Endothelial cell (in vitro differentiated cells): ENCODE data around the gene REPIN1. TPM values are rescaled to one million over a fixed set of nuclear protein-coding genes. Genes with fewer than 3 reads are reported as not detected.
A peak's percentile ranks its signal among the peaks of the same experiment; 100 is the strongest.
"Not testable (repeated sequence)": the region's sequence is repeated elsewhere in the genome, so short reads cannot be mapped to it uniquely, and the experiment has no call there.

ENCODE experiments used
- DNase-seq: peaks from one replicate; pipeline ENCODE4 v3.0.0; 2021; ENCODE audit warnings: low spot score
- H3K27ac Mint-ChIP-seq: one replicate; pipeline ENCODE4 v1.8.0; 2021; ENCODE audit warnings: mixed read lengths, inconsistent platforms; ENCODE audit not compliant: unreplicated experiment
- H3K27me3 Mint-ChIP-seq: one replicate; pipeline ENCODE4 v1.8.0; 2021; ENCODE audit warnings: mild to moderate bottlenecking, moderate library complexity, mixed read lengths, inconsistent platforms; ENCODE audit not compliant: unreplicated experiment
- H3K36me3 Mint-ChIP-seq: one replicate; pipeline ENCODE4 v1.8.0; 2021; ENCODE audit warnings: mild to moderate bottlenecking, low read depth, mixed read lengths, inconsistent platforms; ENCODE audit not compliant: unreplicated experiment
- H3K4me1 Mint-ChIP-seq: one replicate; pipeline ENCODE4 v1.8.0; 2021; ENCODE audit warnings: mild to moderate bottlenecking, mixed read lengths, inconsistent platforms; ENCODE audit not compliant: unreplicated experiment
- H3K4me3 Mint-ChIP-seq: one replicate; pipeline ENCODE4 v1.8.0; 2021; ENCODE audit warnings: mild to moderate bottlenecking, mixed read lengths, inconsistent platforms; ENCODE audit not compliant: unreplicated experiment
- H3K9me3 Mint-ChIP-seq: one replicate; pipeline ENCODE4 v1.8.0; 2021; ENCODE audit warnings: mixed read lengths, inconsistent platforms; ENCODE audit not compliant: unreplicated experiment
- total RNA-seq: library from RNA; stranded (reverse); fragmentation: NEBNext Ultra II Directional; extraction: Animal tissue kit (Norgen Biotek cat#: 25700); gene quantifications from one replicate; pipeline ENCODE4 v1.2.1, GENCODE V29; 2021; ENCODE audit not compliant: unreplicated experiment
- TF ChIP-seq, protein P1 (sequence below): fragments of 200-600 bp; sonication (generic); IDR thresholded peaks from one replicate; pipeline ENCODE4 v1.5.0; 2021; ENCODE audit warnings: antibody characterized with exemption; ENCODE audit not compliant: unreplicated experiment

Gene REPIN1
- total RNA-seq, 1 donor from 2014 or later, result 138 TPM

DNA sequence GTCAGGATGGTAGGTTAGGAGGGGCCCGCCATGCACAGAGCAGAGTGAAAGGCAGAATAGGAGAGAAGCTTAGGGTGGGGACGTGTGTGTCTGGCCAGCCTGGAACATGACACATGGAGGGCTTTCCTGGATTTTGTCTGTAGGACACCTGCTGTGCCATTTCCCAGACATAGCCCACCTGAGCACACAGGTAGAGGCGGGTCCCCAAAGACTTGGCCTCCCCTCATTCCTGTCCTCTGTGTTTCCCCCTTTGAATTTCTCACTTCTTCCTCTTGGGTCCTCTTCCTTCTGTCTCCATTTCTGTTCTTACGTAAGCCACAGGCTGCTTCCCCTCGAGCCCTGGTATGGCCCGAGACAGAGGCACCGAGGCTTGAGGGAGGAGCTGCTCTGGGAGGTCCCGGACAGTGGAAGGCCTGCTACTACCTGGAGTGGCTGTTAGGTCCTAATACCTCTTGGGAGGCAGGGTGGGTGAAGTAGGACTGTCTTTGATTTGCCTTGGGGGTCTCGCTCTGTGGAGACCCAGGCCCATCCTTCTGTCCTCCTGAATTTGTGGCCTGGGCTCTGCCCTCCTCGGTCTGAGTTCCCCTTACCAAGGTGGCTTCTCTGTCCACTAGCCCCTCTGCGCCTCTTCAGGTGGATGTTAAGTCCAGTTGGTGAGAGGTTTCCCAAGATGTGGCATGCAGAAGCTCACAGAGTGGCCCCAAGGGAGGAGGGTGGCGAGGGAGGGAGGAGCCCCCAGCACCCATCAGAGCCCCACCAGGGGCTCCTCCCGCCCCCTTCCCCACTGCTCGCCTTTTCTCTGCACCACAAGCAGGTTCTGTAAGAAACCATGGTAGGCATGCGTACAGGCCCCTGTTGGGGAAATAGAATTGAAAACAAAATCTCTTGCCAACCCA, 16.0 kb downstream of the REPIN1 start:
- peaks cover 18% of the 10 kb centered on the region for H3K27me3 Mint-ChIP-seq
- no peaks in the 10 kb centered on the region for H3K9me3 Mint-ChIP-seq
- no peak for DNase-seq
- peak overlapping the region; percentile 63 for H3K27ac Mint-ChIP-seq
- peaks cover 9% of the 10 kb centered on the region for H3K36me3 Mint-ChIP-seq
- H3K4me1 Mint-ChIP-seq, result peaks cover 19% of the 10 kb centered on the region
- TF ChIP-seq, protein P1, sequence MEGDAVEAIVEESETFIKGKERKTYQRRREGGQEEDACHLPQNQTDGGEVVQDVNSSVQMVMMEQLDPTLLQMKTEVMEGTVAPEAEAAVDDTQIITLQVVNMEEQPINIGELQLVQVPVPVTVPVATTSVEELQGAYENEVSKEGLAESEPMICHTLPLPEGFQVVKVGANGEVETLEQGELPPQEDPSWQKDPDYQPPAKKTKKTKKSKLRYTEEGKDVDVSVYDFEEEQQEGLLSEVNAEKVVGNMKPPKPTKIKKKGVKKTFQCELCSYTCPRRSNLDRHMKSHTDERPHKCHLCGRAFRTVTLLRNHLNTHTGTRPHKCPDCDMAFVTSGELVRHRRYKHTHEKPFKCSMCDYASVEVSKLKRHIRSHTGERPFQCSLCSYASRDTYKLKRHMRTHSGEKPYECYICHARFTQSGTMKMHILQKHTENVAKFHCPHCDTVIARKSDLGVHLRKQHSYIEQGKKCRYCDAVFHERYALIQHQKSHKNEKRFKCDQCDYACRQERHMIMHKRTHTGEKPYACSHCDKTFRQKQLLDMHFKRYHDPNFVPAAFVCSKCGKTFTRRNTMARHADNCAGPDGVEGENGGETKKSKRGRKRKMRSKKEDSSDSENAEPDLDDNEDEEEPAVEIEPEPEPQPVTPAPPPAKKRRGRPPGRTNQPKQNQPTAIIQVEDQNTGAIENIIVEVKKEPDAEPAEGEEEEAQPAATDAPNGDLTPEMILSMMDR, result no peak
- H3K4me3 Mint-ChIP-seq, result no peak overlapping the region

DNA sequence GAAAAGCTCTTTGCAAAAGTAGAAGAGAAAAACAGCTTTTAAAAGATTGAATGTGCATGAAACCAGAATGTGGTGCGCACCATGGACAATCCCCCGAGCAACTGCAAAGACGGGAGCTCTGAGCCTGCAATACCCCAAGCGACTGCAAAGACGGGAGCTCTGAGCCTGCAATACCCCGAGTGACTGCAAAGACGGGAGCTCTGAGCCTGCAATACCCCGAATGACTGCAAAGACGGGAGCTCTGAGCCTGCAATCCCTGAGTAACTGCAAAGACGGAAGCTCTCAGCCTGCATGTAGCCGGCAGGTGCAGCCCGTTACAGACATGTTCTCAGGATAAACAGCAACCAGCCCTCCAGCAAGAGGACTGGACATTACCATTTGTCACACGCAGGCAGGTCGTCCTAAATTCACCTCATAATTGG, 16.7 kb downstream of the REPIN1 start:
- peaks cover 13% of the 10 kb centered on the region for H3K4me1 Mint-ChIP-seq
- no peak overlapping the region for H3K4me3 Mint-ChIP-seq

DNA sequence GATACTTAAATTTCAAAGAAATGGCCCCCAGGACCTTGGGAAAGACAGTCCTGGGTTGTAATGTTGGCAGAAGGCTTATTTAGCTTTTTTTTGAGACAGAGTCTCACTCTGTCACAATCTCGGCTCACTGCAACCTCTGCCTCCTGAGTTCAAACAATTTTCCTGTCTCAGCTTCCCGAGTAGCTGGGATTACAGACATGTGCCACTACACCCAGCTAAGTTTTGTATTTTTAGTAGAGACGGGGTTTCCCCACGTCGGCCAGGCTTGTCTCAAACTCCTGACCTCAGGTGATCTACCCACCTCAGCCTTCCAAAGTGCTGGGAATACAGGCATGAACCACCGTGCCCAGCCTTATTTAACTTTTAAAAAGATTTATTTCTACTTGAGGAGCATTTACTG, 17.3 kb downstream of the REPIN1 start:
- not testable (repeated sequence) for H3K9me3 Mint-ChIP-seq, H3K4me1 Mint-ChIP-seq, H3K36me3 Mint-ChIP-seq, DNase-seq, H3K4me3 Mint-ChIP-seq, H3K27ac Mint-ChIP-seq
- H3K27me3 Mint-ChIP-seq, result peaks cover 11% of the 10 kb centered on the region

More for the DNA sequence above, 16.7 kb downstream of the REPIN1 start:
- no peaks in the 10 kb centered on the region for H3K9me3 Mint-ChIP-seq
- peak overlapping the region; percentile 63 for H3K27ac Mint-ChIP-seq
- peaks cover 15% of the 10 kb centered on the region for H3K27me3 Mint-ChIP-seq
- H3K36me3 Mint-ChIP-seq, result peaks cover 7% of the 10 kb centered on the region
- TF ChIP-seq, protein P1, result no peak
- DNase-seq, result no peak

DNA sequence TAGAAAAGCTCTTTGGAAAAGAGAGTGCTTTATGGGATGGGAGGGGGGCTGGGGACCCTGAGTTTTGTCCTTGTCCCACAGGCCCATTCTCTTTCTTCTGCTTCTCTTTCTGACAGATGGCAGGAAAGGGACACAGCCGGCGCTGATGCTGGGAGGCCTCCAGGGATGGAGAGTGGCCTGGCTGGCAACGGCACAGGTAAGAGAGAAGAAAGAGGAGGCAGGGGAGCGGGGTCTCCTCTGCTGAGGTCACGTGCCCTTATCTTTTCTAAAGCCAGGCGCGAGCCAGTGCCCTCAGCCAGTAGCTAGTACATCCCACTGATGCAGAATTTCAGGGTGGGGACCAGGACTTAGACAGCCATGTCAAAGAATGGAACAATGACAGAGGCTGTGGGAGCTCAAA, 19.7 kb downstream of the REPIN1 start:
- TF ChIP-seq, protein P1, result no peak
- H3K27ac Mint-ChIP-seq, result no peak overlapping the region
- DNase-seq, result no peak
- H3K4me1 Mint-ChIP-seq, result peaks cover under 1% of the 10 kb centered on the region
- H3K27me3 Mint-ChIP-seq, result peaks cover 8% of the 10 kb centered on the region
- no peaks in the 10 kb centered on the region for H3K9me3 Mint-ChIP-seq
- H3K36me3 Mint-ChIP-seq, result no peaks in the 10 kb centered on the region
- no peak overlapping the region for H3K4me3 Mint-ChIP-seq

DNA sequence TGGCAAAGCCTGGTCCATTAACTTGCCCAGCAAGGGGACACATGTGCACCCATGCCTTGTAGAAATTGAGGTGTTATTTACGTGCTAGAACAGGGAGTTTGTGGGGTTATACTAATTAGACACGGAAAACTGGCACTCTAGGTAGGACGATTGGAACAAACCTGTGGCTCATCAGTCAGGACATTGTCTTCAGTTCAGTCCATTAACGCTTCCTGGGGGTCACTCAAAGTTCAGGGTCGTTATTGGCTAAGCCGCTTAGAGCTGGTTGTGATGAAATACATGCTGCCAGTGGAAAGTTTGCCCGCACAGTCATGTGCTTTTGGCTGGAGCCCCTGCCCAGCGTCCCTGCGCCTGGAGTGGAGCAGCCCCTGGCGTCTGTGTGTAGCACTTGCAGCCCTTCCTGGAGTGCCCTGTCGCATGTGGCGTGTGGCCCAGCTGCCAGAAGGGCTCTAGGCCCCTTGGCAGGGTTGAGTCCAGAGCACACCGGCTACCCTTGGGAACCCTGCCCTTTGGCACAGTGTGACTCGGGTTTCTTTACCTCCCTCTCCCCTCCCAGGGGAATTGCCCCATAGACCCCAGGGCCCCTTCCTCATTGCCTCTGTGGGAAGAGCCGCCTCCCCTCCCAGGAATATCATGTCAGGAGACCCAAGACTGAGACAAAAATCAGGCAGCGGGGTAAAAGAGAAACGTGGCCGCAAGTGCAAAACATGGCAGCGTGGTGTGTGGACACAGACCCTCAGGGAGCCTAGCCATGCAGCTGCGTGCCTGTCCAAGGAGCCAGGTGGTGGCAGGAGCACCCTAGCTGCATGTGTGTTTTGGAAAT, 20.3 kb downstream of the REPIN1 start:
- Mint-ChIP-seq H3K4me3 (no peak overlapping the region), H3K27me3 (peaks cover 8% of the 10 kb centered on the region), H3K9me3 (no peaks in the 10 kb centered on the region), H3K4me1 (no peaks in the 10 kb centered on the region), H3K27ac (no peak overlapping the region), H3K36me3 (no peaks in the 10 kb centered on the region)
- DNase-seq, result no peak
- TF ChIP-seq, protein P1, result no peak
